Effector memory CD4-positive, alpha-beta T cell (primary cell): ENCODE results near the gene ATP8B3.
"Not testable (repeated sequence)": the region's sequence is repeated elsewhere in the genome, so short reads cannot be mapped to it uniquely, and the experiment has no call there.

Experiments
- DNase-seq, 3 donors: peaks; one replicate each; pipeline ENCODE4 v3.0.0-alpha.2; 2020
- H3K27ac ChIP-seq: 2 replicates; pipeline ENCODE4 v1.7.0; 2013; ENCODE audit warnings: mild to moderate bottlenecking, low read length, moderate library complexity; ENCODE audit not compliant: insufficient read depth, poor library complexity, severe bottlenecking
- H3K27me3 ChIP-seq: replicated peaks from 2 replicates; pipeline ENCODE4 v1.7.0; 2013; ENCODE audit warnings: mild to moderate bottlenecking, low read length; ENCODE audit not compliant: insufficient read depth, control insufficient read depth, poor library complexity, severe bottlenecking
- H3K36me3 ChIP-seq: 2 replicates; pipeline ENCODE4 v1.7.0; 2013; ENCODE audit warnings: mild to moderate bottlenecking, low read length, moderate library complexity; ENCODE audit not compliant: control insufficient read depth, insufficient read depth
- H3K4me1 ChIP-seq: 2 replicates; pipeline ENCODE4 v1.7.0; 2013; ENCODE audit warnings: low read length, mild to moderate bottlenecking; ENCODE audit not compliant: control insufficient read depth, insufficient read depth, poor library complexity, severe bottlenecking
- H3K4me3 ChIP-seq: 2 replicates; pipeline ENCODE4 v1.7.0; 2013; ENCODE audit warnings: low read length, low read depth, mild to moderate bottlenecking; ENCODE audit not compliant: insufficient read depth, poor library complexity, severe bottlenecking
- H3K9me3 ChIP-seq: 2 replicates; pipeline ENCODE4 v1.7.0; 2013; ENCODE audit warnings: mild to moderate bottlenecking, low read length, moderate library complexity; ENCODE audit not compliant: control insufficient read depth

Gene ATP8B3

GRCh38 chr19:1762243-1763117, 49.6 kb downstream of the ATP8B3 start:
- H3K27ac ChIP-seq = no peak overlapping the region
- peaks cover 90% of the 10 kb centered on the region for H3K27me3 ChIP-seq
- no peaks in the 10 kb centered on the region for H3K9me3 ChIP-seq
- H3K4me3 ChIP-seq = no peak overlapping the region
- peaks cover 2% of the 10 kb centered on the region for H3K4me1 ChIP-seq
- no peaks in the 10 kb centered on the region for H3K36me3 ChIP-seq
- no peak for DNase-seq

GRCh38 chr19:1761528-1762242, 50.4 kb downstream of the ATP8B3 start:
- Histone ChIP-seq H3K36me3 (no peaks in the 10 kb centered on the region), H3K27me3 (peaks cover 90% of the 10 kb centered on the region), H3K9me3 (no peaks in the 10 kb centered on the region), H3K27ac (no peak overlapping the region), H3K4me3 (no peak overlapping the region), H3K4me1 (peaks cover 8% of the 10 kb centered on the region)
- DNase-seq = no peak

GRCh38 chr19:1760786-1761527, 51.1 kb downstream of the ATP8B3 start:
- H3K36me3 ChIP-seq, DNase-seq, H3K27ac ChIP-seq, H3K4me3 ChIP-seq, H3K9me3 ChIP-seq: not testable (repeated sequence)
- Histone ChIP-seq H3K27me3 (peaks cover 90% of the 10 kb centered on the region), H3K4me1 (peaks cover 11% of the 10 kb centered on the region)

GRCh38 chr19:1760020-1760419, 52.1 kb downstream of the ATP8B3 start:
- peaks cover 12% of the 10 kb centered on the region for H3K4me1 ChIP-seq
- DNase-seq = no peak

GRCh38 chr19:1758959-1759903, 52.8 kb downstream of the ATP8B3 start:
- Histone ChIP-seq H3K9me3 (no peaks in the 10 kb centered on the region), H3K27ac (no peak overlapping the region), H3K4me1 (peaks cover 16% of the 10 kb centered on the region), H3K36me3 (no peaks in the 10 kb centered on the region), H3K4me3 (no peak overlapping the region), H3K27me3 (peaks cover 88% of the 10 kb centered on the region)
- DNase-seq = no peak

More at GRCh38 chr19:1760020-1760419, 52.1 kb downstream of the ATP8B3 start:
- Histone ChIP-seq H3K27me3 (peaks cover 90% of the 10 kb centered on the region), H3K9me3 (no peaks in the 10 kb centered on the region), H3K27ac (no peak overlapping the region), H3K36me3 (no peaks in the 10 kb centered on the region), H3K4me3 (no peak overlapping the region)

GRCh38 chr19:1758231-1758577, 53.9 kb downstream of the ATP8B3 start:
- Histone ChIP-seq H3K4me1 (peaks cover 17% of the 10 kb centered on the region), H3K4me3 (no peak overlapping the region), H3K27ac (no peak overlapping the region), H3K36me3 (no peaks in the 10 kb centered on the region), H3K27me3 (peaks cover 81% of the 10 kb centered on the region), H3K9me3 (no peaks in the 10 kb centered on the region)
- no peak for DNase-seq

GRCh38 chr19:1757468-1758230, 54.4 kb downstream of the ATP8B3 start:
- DNase-seq = no peak
- H3K4me1 ChIP-seq = peaks cover 20% of the 10 kb centered on the region
- no peaks in the 10 kb centered on the region for H3K9me3 ChIP-seq
- H3K36me3 ChIP-seq = no peaks in the 10 kb centered on the region
- H3K27ac ChIP-seq = no peak overlapping the region
- H3K4me3 ChIP-seq = no peak overlapping the region
- peaks cover 80% of the 10 kb centered on the region for H3K27me3 ChIP-seq

- Histone ChIP-seq H3K4me3 (no peak overlapping the region), H3K9me3 (no peaks in the 10 kb centered on the region), H3K36me3 (no peaks in the 10 kb centered on the region), H3K27ac (no peak overlapping the region), H3K27me3 (peaks cover 77% of the 10 kb centered on the region), H3K4me1 (peaks cover 20% of the 10 kb centered on the region)
- DNase-seq = no peak
Observed at GRCh38 chr19:1756705-1757465, 55.2 kb downstream of the ATP8B3 start.
